NCI-H146 treated with DMSO at 0.1 percent for 48 hours (cell line): ENCODE results near the gene RUNX3.
"Not testable (repeated sequence)": the region's sequence is repeated elsewhere in the genome, so short reads cannot be mapped to it uniquely, and the experiment has no call there.

ENCODE experiments used
- DNase-seq: peaks from one replicate; lab custom pipeline; 2025; ENCODE audit not compliant: unreplicated experiment; lab: John Stamatoyannopoulos, UW

Gene RUNX3

DNA sequence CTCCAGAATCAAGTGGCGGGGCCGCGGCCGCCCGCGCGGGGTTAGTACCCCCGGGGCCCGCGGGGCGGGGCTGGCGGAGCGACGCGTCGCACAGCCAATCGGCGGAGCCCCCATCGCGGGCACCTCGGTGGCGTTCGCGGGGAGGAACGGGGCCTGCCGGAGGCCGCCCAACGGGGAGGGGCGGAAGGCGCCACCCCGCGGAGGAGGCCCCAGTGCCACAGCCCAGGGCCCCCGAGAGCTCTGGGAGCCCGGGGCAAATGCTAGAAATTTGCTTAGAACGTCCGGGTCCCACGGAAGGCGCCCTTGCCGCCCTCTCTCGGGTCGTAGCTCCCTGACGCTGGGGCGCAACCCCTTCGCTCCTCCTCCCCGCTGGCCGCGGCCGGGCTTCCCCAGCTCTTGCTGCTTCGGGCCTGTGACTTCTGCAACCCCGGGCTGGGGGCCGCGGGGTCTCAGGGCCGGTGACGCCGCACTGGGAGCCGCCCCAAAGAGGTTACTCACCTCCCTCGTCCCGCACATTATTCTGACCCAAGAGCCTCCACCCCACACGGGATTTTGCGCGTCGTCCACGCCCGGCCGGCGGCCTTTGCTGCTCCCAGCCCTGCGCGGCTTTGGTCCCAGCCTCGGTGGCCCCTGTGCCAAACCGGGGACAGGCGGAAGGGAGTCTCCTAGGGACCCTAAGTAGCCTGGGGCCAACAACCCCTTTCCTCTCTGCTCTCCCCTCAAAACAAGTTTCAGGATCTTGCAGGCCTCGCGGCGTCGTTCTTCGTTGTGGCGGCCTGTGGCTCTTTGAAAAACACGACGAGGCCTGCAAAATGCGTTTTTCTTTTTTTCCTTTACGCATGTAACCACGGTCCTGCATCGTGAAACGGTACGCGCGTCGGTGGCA, at the start of gene RUNX3:
Gene RUNX3 (minus strand): TSS at position 17 of the 886 bp plus-strand sequence. CDS start 408 bp downstream, outside the sequence.
- peak; percentile 13 for DNase-seq

DNA sequence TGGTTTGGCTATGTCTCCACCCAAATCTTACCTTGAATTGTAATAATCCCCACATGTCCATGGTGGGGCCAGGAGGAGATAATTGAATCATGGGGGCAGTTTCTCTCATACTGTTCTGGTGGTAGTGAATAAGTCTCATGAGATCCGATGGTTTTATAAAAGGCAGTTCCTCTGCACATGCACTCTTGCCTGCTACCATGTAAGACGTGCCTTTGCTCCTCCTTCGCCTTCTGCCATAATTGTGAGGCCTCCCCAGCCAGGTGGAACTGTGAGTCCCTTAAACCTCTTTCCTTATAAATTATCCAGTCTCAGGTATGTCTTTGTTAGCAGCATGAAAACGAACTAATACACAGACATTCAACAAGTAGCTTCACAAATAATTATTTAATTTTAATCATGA, 49.2 kb upstream of the RUNX3 start:
- DNase-seq: not testable (repeated sequence)

DNA sequence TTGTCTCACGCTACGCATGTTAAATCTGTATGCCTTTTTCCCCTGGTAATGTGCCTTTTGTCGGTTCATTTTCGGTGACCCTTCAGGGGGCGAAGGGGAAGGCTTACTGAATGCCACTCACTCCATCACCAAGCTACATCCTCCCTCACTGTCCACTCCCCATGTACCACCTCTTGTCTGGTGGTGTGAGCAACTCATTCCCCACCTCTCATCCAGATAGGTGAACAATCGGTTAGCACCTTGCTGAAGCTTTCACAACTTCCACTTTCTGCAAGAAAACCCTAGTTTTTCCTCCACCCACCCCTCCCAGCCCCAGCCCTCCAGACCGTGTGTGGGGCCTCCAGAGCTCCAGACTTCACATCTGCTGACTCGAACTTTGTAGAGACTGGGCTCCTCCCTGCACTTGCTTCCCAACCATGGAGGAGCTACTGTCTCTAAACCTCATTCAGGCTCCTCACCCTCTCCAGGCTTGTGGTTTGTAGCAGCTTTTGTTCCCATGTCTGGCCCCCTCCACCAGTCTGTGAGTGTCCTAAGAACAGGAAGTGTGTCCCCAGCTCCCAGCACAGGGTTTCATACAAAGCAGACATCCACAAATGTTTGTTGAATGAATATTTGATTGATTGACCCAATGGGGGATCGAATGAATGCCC, 48.4 kb upstream of the RUNX3 start:
- DNase-seq: no peak

DNA sequence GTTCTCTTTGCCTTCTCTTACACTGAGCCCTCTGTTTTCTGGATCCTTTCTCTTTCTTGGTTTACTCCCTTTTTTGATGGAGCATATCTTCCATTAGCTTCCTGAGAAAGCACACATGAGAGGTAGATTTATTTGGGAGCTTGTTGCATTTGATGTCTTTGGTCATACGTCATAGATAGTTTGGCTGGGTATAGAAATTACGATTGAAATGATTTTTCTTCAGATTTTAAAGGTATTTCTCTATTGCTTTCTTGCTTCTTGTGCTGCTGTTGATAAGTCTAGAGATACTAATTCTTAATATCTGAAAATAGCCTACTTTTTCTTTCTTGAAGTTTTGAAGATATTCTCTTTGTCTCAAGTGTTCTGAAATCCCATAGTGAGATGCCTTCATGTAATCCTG, 45.3 kb upstream of the RUNX3 start:
- no peak for DNase-seq

- no peak for DNase-seq
These were observed 43.2 kb upstream of the RUNX3 start for GRCh38 chr1:24973315-24973714.

DNA sequence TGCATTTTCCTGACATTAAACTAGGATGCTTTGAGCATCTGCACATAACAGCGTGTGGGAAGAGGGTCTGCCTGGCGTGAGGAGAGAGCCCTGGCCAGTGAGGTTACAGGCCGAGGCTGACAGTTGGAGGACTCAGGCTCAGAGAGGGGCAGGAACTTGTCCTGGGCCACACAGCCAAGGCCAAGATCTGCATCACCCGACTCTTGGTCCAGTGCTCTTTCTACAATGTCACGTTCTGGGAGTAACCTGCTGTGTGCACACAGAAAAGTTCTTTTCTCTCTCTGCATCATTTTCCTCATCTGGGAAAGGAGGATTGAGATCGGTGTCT, 42.8 kb upstream of the RUNX3 start:
- no peak for DNase-seq

DNA sequence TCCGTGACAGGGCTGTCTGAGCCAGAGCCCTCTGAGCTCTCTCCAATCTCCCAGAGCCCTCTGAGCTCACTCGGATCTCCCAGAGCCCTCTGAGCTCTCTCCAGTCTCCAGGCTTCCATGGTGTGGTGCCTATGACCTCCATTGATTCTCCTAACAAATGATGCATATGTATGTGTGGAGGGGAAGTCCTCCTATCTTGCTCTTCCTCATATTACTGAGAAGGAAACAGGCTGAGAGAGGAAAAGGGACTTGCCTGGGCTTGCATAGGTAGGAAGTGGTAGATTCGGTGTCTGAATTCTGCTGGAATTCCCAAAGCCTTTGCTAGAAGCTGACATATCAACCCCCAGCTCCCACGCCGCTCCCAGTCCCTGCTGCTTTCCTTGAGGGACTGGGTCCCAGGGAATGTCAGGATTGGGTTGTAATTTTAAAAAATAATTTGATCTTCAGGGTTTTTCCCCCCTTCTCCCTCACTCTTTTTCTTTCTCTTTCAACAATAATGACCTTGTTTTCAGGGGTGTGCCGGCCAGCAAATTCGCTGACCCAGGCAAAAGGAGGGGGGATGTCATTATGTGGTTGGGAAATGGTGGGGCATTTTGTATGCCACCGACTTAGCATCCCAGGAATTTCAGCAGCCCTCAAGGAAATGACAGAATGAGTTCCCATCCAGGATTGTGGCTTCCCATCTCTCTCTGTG, 42.3 kb upstream of the RUNX3 start:
- no peak for DNase-seq

- DNase-seq: no peak
These were observed 41.1 kb upstream of the RUNX3 start for GRCh38 chr1:24970926-24971875.

DNA sequence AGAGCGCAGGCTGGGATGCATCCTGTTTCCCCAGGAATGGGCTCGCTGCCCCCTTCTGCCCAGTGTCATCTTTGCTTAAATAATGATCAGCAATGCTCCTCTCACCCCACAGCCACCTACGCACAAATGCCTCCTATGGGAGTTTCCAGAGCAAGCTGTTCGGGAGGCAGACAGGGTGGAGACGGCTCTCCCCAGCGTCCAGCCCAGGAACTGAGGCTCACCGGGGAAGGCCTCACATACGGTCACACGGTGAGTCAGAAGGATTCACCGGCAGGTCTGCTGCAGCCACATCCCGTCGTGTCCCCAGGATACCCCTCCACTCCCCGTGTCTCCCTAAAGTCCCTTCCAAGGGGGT, 40.3 kb upstream of the RUNX3 start:
- no peak for DNase-seq

GRCh38 chr1:24969596-24970398, 39.7 kb upstream of the RUNX3 start:
- no peak for DNase-seq

- no peak for DNase-seq
These were observed 39.0 kb upstream of the RUNX3 start for GRCh38 chr1:24968941-24969585.

- no peak for DNase-seq
These were observed 37.9 kb upstream of the RUNX3 start for GRCh38 chr1:24967962-24968361.

DNA sequence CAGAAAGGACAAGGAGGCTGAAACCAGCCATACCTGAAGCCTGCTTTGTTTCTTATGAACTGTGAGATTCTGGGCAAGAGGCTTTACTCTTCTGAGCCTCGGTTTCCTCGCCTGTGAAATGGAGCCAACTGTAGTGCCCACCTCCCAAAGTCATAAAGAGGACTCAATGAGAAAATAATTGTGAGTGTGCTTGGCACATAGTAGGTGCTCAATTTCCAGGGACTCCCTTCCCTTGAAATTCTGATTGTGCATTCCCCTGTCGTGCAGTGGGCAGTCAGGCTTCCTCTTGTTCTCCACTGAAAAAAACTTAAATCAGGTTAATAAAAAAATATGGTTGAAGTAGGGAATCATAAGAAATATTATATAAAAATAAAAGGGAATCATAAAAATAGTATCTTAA, 37.5 kb upstream of the RUNX3 start:
- DNase-seq: no peak

DNA sequence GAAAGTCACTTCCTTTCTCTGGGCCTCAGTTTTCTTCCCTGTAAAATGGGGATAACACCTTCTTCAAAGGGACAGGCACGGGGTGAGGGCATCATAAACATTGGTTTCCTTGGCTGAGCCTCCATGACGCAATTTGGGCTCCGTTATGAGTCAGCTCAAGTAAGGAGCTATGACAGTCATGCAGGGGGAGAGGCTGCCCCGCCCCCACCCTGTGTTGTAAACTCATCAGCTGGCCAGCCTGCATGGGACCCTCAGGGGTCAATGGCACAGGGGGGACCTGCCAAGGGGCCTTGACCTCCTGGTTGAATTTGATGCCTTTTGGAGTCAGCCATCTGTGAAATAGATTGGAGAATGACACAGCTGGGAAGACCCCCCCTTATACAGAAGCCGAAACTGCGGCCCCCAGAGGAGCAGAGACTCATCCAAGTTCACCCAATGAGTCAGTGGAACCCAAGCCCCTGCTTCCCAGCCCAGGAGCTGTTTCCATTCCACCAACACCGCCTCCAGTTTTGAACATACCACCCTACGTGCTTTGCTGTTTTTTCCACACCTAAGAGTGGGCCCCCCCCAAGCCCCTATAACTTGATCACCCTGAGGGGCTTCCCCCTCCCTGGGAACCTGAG, 36.8 kb upstream of the RUNX3 start:
- no peak for DNase-seq

DNA sequence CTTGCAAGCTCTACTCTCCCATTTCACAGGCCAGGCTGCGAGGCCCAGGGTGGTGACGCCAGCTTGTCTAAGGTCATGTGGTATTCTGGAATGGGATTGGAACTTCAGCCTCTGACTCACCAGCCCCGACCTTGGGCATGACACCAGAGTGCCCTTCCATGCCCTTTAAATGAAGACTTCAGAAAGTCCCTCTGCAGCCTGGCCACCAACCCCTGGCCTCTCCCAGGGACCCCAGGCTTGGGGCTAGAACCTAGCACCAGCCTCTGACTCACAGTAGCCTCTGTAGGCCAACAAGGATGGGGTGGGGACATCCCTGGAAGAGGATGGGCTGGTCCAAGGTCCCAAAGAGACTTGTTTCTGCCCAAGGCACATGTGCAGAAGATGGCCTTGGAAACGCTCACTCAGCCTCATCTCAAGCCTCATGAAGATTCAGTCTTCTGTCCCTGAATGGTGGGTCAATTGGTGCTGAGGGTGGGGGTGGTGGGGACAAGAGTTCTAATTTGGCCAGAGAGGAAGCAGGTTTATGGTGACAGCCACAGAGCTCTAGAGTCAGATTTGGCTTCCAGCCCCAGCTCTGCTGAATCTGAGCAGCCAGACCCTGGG, 36.1 kb upstream of the RUNX3 start:
- DNase-seq: no peak

DNA sequence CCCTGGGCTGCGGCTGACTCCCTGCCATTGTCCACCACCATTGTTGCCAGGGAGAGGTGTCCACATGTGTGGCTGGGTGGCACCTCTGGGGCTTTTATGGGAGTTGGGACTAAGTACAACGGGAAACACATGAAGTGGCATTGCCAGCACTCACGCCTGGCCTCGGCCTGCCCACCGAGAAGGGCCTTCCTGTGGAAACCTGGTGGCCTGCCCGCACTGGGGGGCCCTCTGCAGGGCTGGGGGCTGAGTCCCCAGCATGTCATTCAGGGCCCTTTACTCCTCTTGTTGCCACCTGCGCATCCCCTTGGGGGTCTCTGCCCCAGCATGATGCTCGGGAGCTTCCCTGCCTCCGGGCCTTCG, 35.5 kb upstream of the RUNX3 start:
- DNase-seq: no peak

DNA sequence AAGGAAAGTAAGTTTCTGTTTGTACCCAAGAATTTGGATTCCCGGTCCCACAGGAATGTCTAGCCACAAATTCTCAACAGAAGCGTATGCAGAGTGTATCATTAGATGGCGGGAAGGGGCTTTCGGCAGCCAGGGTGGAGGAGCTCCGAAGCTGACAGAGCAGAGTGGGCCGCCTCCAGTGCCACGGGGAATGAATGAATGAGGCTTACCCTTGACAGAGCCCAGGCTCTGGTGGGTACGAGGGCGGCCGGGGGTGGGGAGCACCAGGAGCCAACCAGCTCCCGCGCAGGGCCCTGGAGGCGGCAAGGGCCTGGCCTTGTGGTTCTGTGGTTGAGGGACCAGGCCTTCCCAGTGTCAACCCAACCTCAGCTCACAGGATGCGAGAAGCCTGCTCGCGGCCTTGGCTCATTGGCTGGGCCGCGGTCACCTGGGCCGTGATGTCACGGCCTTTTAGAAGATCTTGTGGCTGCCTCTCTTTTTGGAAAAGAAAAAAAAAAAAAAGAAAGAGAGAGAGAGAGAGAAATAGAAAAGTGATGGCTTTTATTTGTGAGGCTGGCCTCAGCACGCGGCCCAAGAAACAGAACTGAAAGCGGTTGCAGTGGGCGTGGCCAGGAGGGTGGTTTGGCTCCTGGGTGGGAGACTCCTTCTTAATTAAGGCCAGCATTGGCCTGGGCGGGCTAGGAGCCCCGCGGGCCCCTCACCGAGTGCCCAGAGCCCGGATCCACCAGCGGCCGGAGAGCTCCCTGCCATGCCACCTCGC, 34.9 kb upstream of the RUNX3 start:
- no peak for DNase-seq
